Measurements from ENCODE around the gene KRTAP4-11. TPM values are rescaled to one million over a fixed set of nuclear protein-coding genes. Genes with fewer than 3 reads are reported as not detected.
"Not testable (repeated sequence)": the region's sequence is repeated elsewhere in the genome, so short reads cannot be mapped to it uniquely, and the experiment has no call there.

Gene KRTAP4-11
- not detected for total RNA-seq
- polyA plus RNA-seq (2013, experiment 1 of 2) = not detected
- polyA plus RNA-seq (2013, experiment 2 of 2) = not detected
- total RNA-seq = 0 to 0.11 (median 0) reads per million in 172 experiments

- DNase-seq; POLR2A ChIA-PET; H3K9me3 ChIP-seq (ENCODE audit: control insufficient read depth in 1 of 2, insufficient read depth in 1 of 2, low read length in 2 of 2); CTCF ChIA-PET; H3K4me3 ChIP-seq (ENCODE audit: low read length); H3K9me3 Mint-ChIP-seq; H3K27ac ChIP-seq (ENCODE audit: low read depth in 1 of 2, low read length in 2 of 2); ATAC-seq (ENCODE audit: poor library complexity); H3K36me3 Mint-ChIP-seq (ENCODE audit: low read depth); H3K27me3 Mint-ChIP-seq; H3K4me1 ChIP-seq (ENCODE audit: insufficient read depth, low read length); H3K4me3 Mint-ChIP-seq; H3K27me3 ChIP-seq (ENCODE audit: control insufficient read depth in 1 of 2, insufficient read depth in 2 of 2, low read length in 2 of 2); H3K36me3 ChIP-seq (ENCODE audit: insufficient read depth, low read length); intact Hi-C loops (cut with DNase I, micrococcal nuclease): not testable (repeated sequence)
- Mint-ChIP-seq H3K4me1 (ENCODE audit: low read depth) (peaks cover 42% of the 10 kb centered on the region), H3K27ac (peak within 1 kb of the TSS; percentile 21)
Observed at GRCh38 chr17:41117846-41118386, at the start of gene KRTAP4-11. TSS of gene KRTAP4-11 (minus strand) at chr17:41118373. CDS start at chr17:41118315, 58 bp downstream.

GRCh38 chr17:41167561-41167960 lies 49.4 kb upstream of the KRTAP4-11 start:
- no peak overlapping the region for H3K4me3 ChIP-seq (ENCODE audit: low read length)
- H3K36me3 Mint-ChIP-seq (ENCODE audit: low read depth) = no peaks in the 10 kb centered on the region
- POLR2A ChIA-PET = no interaction called here
- intact Hi-C loops (cut with DNase I, micrococcal nuclease) = no loop called here
- H3K9me3 Mint-ChIP-seq = no peaks in the 10 kb centered on the region
- H3K4me1 ChIP-seq (ENCODE audit: insufficient read depth, low read length) = no peaks in the 10 kb centered on the region
- no peaks in the 10 kb centered on the region for H3K27me3 ChIP-seq (ENCODE audit: control insufficient read depth in 1 of 2, insufficient read depth in 2 of 2, low read length in 2 of 2)
- H3K4me3 Mint-ChIP-seq = no peak overlapping the region
- no peaks in the 10 kb centered on the region for H3K36me3 ChIP-seq (ENCODE audit: insufficient read depth, low read length)
- H3K4me1 Mint-ChIP-seq (ENCODE audit: low read depth) = no peaks in the 10 kb centered on the region
- no peak for TF ChIP-seq CTCF (IDR thresholded peaks at IDR 0.05)
- no peak overlapping the region for H3K27ac ChIP-seq (ENCODE audit: low read depth in 1 of 2, low read length in 2 of 2)
- CTCF ChIA-PET = no interaction called here
- no peaks in the 10 kb centered on the region for H3K9me3 ChIP-seq (ENCODE audit: control insufficient read depth in 1 of 2, insufficient read depth in 1 of 2, low read length in 2 of 2)
- ATAC-seq (ENCODE audit: poor library complexity) (no peak), DNase-seq (no peak)
- no peak overlapping the region for H3K27ac Mint-ChIP-seq
- no peaks in the 10 kb centered on the region for H3K27me3 Mint-ChIP-seq

- ATAC-seq (ENCODE audit: poor library complexity) (no peak), DNase-seq (no peak)
- CTCF ChIA-PET = no interaction called here
- H3K4me1 ChIP-seq (ENCODE audit: insufficient read depth, low read length) = no peaks in the 10 kb centered on the region
- peaks cover 10% of the 10 kb centered on the region for H3K27me3 Mint-ChIP-seq
- no peaks in the 10 kb centered on the region for H3K36me3 ChIP-seq (ENCODE audit: insufficient read depth, low read length)
- no peaks in the 10 kb centered on the region for H3K36me3 Mint-ChIP-seq (ENCODE audit: low read depth)
- POLR2A ChIA-PET = no interaction called here
- no peak for TF ChIP-seq CTCF (IDR thresholded peaks at IDR 0.05)
- H3K27me3 ChIP-seq (ENCODE audit: control insufficient read depth in 1 of 2, insufficient read depth in 2 of 2, low read length in 2 of 2) = peaks cover 0 to 3% of the 10 kb centered on the region in 2 experiments
- H3K4me1 Mint-ChIP-seq (ENCODE audit: low read depth) = no peaks in the 10 kb centered on the region
- H3K9me3 ChIP-seq (ENCODE audit: control insufficient read depth in 1 of 2, insufficient read depth in 1 of 2, low read length in 2 of 2) = no peaks in the 10 kb centered on the region
- H3K27ac Mint-ChIP-seq = no peak overlapping the region
- H3K27ac ChIP-seq (ENCODE audit: low read depth in 1 of 2, low read length in 2 of 2) = no peak overlapping the region
- H3K4me3 Mint-ChIP-seq = no peak overlapping the region
- no peak overlapping the region for H3K4me3 ChIP-seq (ENCODE audit: low read length)
- intact Hi-C loops (cut with DNase I, micrococcal nuclease) = no loop called here
- no peaks in the 10 kb centered on the region for H3K9me3 Mint-ChIP-seq
Observed at GRCh38 chr17:41163828-41164227, 45.7 kb upstream of the KRTAP4-11 start.

- no peaks in the 10 kb centered on the region for H3K36me3 ChIP-seq (ENCODE audit: insufficient read depth, low read length)
- Mint-ChIP-seq H3K36me3 (ENCODE audit: low read depth) (no peaks in the 10 kb centered on the region), H3K4me3 (no peak within 1 kb of the TSS), H3K4me1 (ENCODE audit: low read depth) (no peaks in the 10 kb centered on the region), H3K27ac (no peak within 1 kb of the TSS), H3K27me3 (peaks cover 18% of the 10 kb centered on the region), H3K9me3 (no peaks in the 10 kb centered on the region)
- no peak for DNase-seq
- TF ChIP-seq CTCF (IDR thresholded peaks at IDR 0.05) = no peak
- H3K4me3 ChIP-seq (ENCODE audit: low read length) = no peak within 1 kb of the TSS
- no peaks in the 10 kb centered on the region for H3K4me1 ChIP-seq (ENCODE audit: insufficient read depth, low read length)
- H3K27ac ChIP-seq (ENCODE audit: low read depth in 1 of 2, low read length in 2 of 2) = no peak within 1 kb of the TSS
- ATAC-seq (ENCODE audit: poor library complexity) = no peak
- POLR2A ChIA-PET = interaction anchor here (1.4 kb wide), 1 partner anchor 148 kb away, joined by 3 read pairs; no protein-coding TSS in a partner anchor
- CTCF ChIA-PET = no interaction called here
- intact Hi-C loops (cut with DNase I, micrococcal nuclease) = no loop called here
- H3K27me3 ChIP-seq (ENCODE audit: control insufficient read depth in 1 of 2, insufficient read depth in 2 of 2, low read length in 2 of 2) = peaks cover 0 to 3% of the 10 kb centered on the region in 2 experiments
- no peaks in the 10 kb centered on the region for H3K9me3 ChIP-seq (ENCODE audit: control insufficient read depth in 1 of 2, insufficient read depth in 1 of 2, low read length in 2 of 2)
Observed at GRCh38 chr17:41160648-41161047, 42.5 kb upstream of the KRTAP4-11 start, which contains the start of gene KRTAP4-4. TSS of gene KRTAP4-4 (minus strand) at chr17:41160748. CDS start at chr17:41160691, 57 bp downstream.

- H3K9me3 ChIP-seq (ENCODE audit: control insufficient read depth in 1 of 2, insufficient read depth in 1 of 2, low read length in 2 of 2); H3K9me3 Mint-ChIP-seq; DNase-seq; H3K4me3 ChIP-seq (ENCODE audit: low read length); H3K27ac ChIP-seq (ENCODE audit: low read depth in 1 of 2, low read length in 2 of 2); H3K36me3 ChIP-seq (ENCODE audit: insufficient read depth, low read length); H3K36me3 Mint-ChIP-seq (ENCODE audit: low read depth); H3K4me3 Mint-ChIP-seq; intact Hi-C loops (cut with DNase I, micrococcal nuclease); H3K4me1 ChIP-seq (ENCODE audit: insufficient read depth, low read length); H3K27me3 ChIP-seq (ENCODE audit: control insufficient read depth in 1 of 2, insufficient read depth in 2 of 2, low read length in 2 of 2); H3K27ac Mint-ChIP-seq; ATAC-seq (ENCODE audit: poor library complexity); H3K4me1 Mint-ChIP-seq (ENCODE audit: low read depth); CTCF ChIA-PET: not testable (repeated sequence)
- peaks cover 20% of the 10 kb centered on the region for H3K27me3 Mint-ChIP-seq
- POLR2A ChIA-PET = interaction anchor here (1.4 kb wide), 1 partner anchor 148 kb away, joined by 3 read pairs; no protein-coding TSS in a partner anchor
Observed at GRCh38 chr17:41160190-41160589, 42.0 kb upstream of the KRTAP4-11 start.
